Ovary (tissue), 9 donors: ENCODE measurements around the gene OOSP2. TPM values are rescaled to one million over a fixed set of nuclear protein-coding genes. Genes with fewer than 3 reads are reported as not detected.
"Not testable (repeated sequence)": the region's sequence is repeated elsewhere in the genome, so short reads cannot be mapped to it uniquely, and the experiment has no call there.

ENCODE experiments used
- DNase-seq, 5 donors: peaks; one replicate each; pipeline ENCODE4 v3.0.0-alpha.2; 2019 to 2020
- H3K27ac ChIP-seq, 2 donors: fragments of 200-600 bp; one replicate each; pipeline versions ENCODE4 v1.5.1 to v1.8.0; 2019 to 2022
- H3K27me3 ChIP-seq: fragments of 200-600 bp; one replicate; pipeline ENCODE4 v1.8.0; 2022
- H3K36me3 ChIP-seq: fragments of 200-600 bp; sonication (generic); one replicate; pipeline ENCODE4 v1.5.1; 2019
- H3K4me1 ChIP-seq: one replicate; pipeline ENCODE4 v1.8.1; 2013; ENCODE audit warnings: mild to moderate bottlenecking, moderate library complexity; ENCODE audit not compliant: insufficient read depth
- H3K4me3 ChIP-seq: fragments of 200-600 bp; sonication (generic); one replicate; pipeline ENCODE4 v1.5.1; 2017
- H3K9me3 ChIP-seq, 2 donors: fragments of 200-600 bp in 1 of 2; sonication (generic) in 1 of 2; one replicate each; pipeline versions ENCODE4 v1.5.1 to v1.8.1; 2013 to 2019; ENCODE audit warnings: mild to moderate bottlenecking in 1 of 2, moderate library complexity in 1 of 2
- CTCF ChIP-seq, 3 donors: fragments of 450-650 bp in 2 of 3; fragments of 200-600 bp in 1 of 3; IDR thresholded peaks; one replicate each; pipeline versions ENCODE4 v1.5.1 to v1.8.0; 2016 to 2022; ENCODE audit warnings: antibody characterized with exemption in 3 of 3, mild to moderate bottlenecking in 1 of 3
- EP300 ChIP-seq: sonication (generic); formaldehyde crosslinking; IDR thresholded peaks from one replicate; pipeline ENCODE4 v1.6.1; 2017; ENCODE audit warnings: antibody characterized with exemption
- POLR2A ChIP-seq: fragments of 450-650 bp; IDR thresholded peaks from one replicate; pipeline ENCODE4 v1.6.1; 2017; ENCODE audit warnings: antibody characterized with exemption, mild to moderate bottlenecking, moderate library complexity
- WGBS, 3 donors: extraction: QIAGEN DNeasy Blood & Tissue Kit in 1 of 3; methylation state at CpG; one replicate each; pipeline versions ENCODE4 v1.1.5 to v1.1.7; 2013 to 2017; 5-methylcytosine and 5-hydroxymethylcytosine counted together
- intact Hi-C, 4 donors: fragments of 100-400 bp; cut with DNase I; formaldehyde crosslinking; loops; one replicate each; pipeline versions ENCODE4 v1.11.0 to v1.15.1; 2022 to 2023
- polyA plus RNA-seq, 2 donors: library from polyadenylated mRNA; stranded (reverse); fragments of 200-250 nt in 1 of 2; fragments of 350-450 nt in 1 of 2; fragmentation: Illumina TruSeq in 1 of 2; extraction: RNeasy Lipid Tissue Mini Kit (QIAGEN cat#74804) in 1 of 2; gene quantifications; one replicate each; pipeline ENCODE4 v1.2.3, GENCODE V29; 2013 to 2014
- total RNA-seq, 7 donors: library from RNA; depleted of rRNA in 2 of 7; stranded (reverse); fragments of >200 nt in 2 of 7; fragmentation: NEBNext Ultra II Directional in 3 of 7; extraction: Animal tissue kit (Norgen Biotek cat#: 25700) in 3 of 7; gene quantifications; one replicate each; pipeline versions ENCODE4 v1.1.0 to v1.2.4, GENCODE V29; 2016 to 2023
- donor health status: DM: no; HTN: no; CAD: no; lungs with moderate emphysema.
- donor health status: DM: no; HTN: no; CAD: no.
- donor health status: Bipolar disorder and iron deficiency.
- donor health status: DM: yes; HTN: yes; CAD: no.
- donor health status: DM: no; HTN: no; CAD: no.
- donor health status: DM: yes; HTN: yes; CAD: no.

The OOSP2 gene
- total and polyA plus RNA-seq, 9 donors: 0.18 to 0.59 TPM; not detected in 7

DNA sequence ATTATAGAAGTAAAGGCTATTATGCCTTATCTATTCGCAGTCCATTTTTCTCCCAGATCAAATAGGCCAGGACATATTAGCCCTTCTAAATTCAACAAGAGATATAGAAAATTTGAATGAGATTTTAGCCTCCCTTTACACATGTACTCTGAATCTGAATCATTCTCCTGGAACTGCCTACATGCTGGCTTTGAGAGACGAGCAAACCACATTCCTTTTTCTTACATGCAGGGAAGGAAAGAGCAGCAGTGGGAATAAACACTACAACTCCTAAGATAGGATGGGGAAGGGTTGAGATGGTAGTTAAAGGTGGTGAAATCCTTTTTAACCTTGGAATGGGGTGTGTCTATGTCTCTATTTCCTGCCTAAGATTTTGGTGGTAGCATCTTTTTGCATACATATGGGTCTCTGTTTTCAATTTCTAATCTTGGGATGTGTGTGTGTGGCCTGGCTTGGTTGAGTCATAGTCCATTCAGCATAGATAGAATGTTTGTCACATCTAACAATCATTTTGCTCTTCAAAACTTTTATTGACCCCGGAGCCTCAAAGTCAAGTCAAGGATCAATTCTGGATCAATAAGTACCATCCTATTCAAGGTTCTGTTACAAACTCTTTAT, 11.1 kb upstream of the OOSP2 start:
- WGBS, 3 donors: 64 to 67% (median 65%) methylated on average over 3 of the region's 3 CpGs
- Histone ChIP-seq H3K36me3 (no peaks in the 10 kb centered on the region), H3K4me3 (no peak overlapping the region), H3K4me1 (no peaks in the 10 kb centered on the region), H3K27me3 (no peaks in the 10 kb centered on the region), H3K9me3 (no peaks in the 10 kb centered on the region), H3K27ac (no peak overlapping the region)
- no peak for DNase-seq
- intact Hi-C loops: no loop called here
- TF ChIP-seq EP300 (no peak), POLR2A (no peak), CTCF (IDR thresholded peaks at IDR 0.05) (no peak)

- intact Hi-C loops, DNase-seq, H3K27me3 ChIP-seq, H3K4me3 ChIP-seq, H3K9me3 ChIP-seq, H3K4me1 ChIP-seq, H3K27ac ChIP-seq, H3K36me3 ChIP-seq: not testable (repeated sequence)
These were observed 10.2 kb downstream of the OOSP2 start for GRCh38 chr11:60050422-60050821.

DNA sequence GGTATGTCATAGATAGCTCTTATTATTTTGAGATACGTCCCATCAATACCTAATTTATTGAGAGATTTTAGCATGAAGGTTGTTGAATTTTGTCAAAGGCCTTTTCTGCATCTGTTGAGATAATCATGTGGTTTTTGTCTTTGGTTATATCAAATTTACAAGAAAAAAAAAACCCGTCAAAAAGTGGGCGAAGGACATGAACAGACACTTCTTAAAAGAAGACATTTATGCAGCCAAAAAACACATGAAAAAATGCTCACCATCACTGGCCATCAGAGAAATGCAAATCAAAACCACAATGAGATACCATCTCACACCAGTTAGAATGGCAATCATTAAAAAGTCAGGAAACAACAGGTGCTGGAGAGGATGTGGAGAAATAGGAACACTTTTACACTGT, 10.6 kb downstream of the OOSP2 start:
- H3K4me1 ChIP-seq, H3K27ac ChIP-seq, H3K27me3 ChIP-seq, H3K9me3 ChIP-seq, DNase-seq, intact Hi-C loops, H3K4me3 ChIP-seq, H3K36me3 ChIP-seq: not testable (repeated sequence)
- WGBS, 3 donors: 46 to 65% (median 56%) methylated on average over 3 of the region's 3 CpGs

DNA sequence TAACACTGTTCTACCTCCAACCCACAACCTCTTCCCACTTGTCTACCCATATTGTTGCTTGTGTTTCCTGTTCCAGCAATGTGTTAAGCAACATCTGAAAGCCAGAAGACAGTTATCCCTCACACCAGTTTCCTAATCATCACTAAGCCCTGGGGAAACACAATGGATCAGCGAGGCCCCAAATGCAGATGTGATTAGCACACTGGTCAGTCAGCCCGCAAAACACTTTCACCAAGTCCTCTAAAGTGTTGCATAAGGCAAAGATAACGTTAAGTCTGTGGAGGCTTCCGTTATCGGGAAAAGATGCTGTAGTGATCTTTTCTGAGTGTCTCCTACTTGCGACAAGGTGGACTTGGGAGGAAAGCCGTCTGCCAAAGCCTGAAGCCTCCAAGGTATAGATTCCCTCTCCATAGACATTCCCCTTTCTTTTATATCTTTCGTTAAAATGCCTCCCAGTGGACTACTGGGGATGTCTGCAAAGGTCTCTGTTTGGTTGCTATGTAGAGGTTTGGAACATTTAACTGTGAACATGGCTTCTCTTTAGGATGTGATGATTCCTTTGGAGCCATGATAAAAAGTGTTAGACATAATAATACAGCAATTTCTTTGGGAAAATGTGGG, 16.2 kb downstream of the OOSP2 start, which contains the start of gene MS4A3:
MS4A3 (plus strand) TSS at position 317 of the 621 bp plus-strand sequence. CDS start 4,496 bp downstream, outside the sequence.
- no peak for DNase-seq
- Histone ChIP-seq H3K4me3 (no peak within 1 kb of the TSS), H3K9me3 (no peaks in the 10 kb centered on the region), H3K36me3 (no peaks in the 10 kb centered on the region), H3K27ac (no peak within 1 kb of the TSS), H3K4me1 (no peaks in the 10 kb centered on the region), H3K27me3 (no peaks in the 10 kb centered on the region)
- 82 to 87% (median 83%) methylated on average over 8 of the region's 8 CpGs for WGBS, 3 donors
- no peak for TF ChIP-seq EP300
- TF ChIP-seq CTCF (IDR thresholded peaks at IDR 0.05): no peak
- TF ChIP-seq POLR2A: no peak
- intact Hi-C loops: no loop called here

DNA sequence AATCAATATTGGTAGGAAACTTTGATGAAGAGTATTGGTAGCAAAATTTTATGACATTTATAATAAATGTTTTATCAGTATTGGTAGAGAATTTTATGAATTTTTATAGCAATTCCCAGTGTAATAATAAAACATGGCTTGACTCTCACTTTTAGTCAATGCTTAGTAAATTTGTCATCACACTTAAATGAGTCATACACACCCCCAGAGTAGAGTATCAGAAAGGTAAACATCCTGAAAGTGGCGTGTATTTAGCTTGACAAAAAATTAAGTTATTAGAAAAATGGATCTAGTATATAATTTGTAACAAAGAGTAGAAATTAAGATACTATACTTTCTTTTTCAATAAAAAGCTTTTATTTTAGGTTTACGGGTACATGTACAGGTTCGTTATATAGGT, 18.8 kb downstream of the OOSP2 start:
- no peak overlapping the region for H3K27ac ChIP-seq
- no peak for DNase-seq
- intact Hi-C loops: no loop called here
- no peaks in the 10 kb centered on the region for H3K9me3 ChIP-seq
- H3K27me3 ChIP-seq: no peaks in the 10 kb centered on the region
- no peaks in the 10 kb centered on the region for H3K4me1 ChIP-seq
- no peaks in the 10 kb centered on the region for H3K36me3 ChIP-seq
- 71 to 83% (median 72%) methylated on average over 3 of the region's 3 CpGs for WGBS, 3 donors
- H3K4me3 ChIP-seq: no peak overlapping the region
- TF ChIP-seq EP300 (no peak), CTCF (IDR thresholded peaks at IDR 0.05) (no peak), POLR2A (no peak)
